Activated CD8-positive, alpha-beta T cell treated with anti-CD3 and anti-CD28 coated beads for 36 hours (primary cell): Measurements from ENCODE around the gene ADSL. TPM values are rescaled to one million over a fixed set of nuclear protein-coding genes. Genes with fewer than 3 reads are reported as not detected.
"Not testable (repeated sequence)": the region's sequence is repeated elsewhere in the genome, so short reads cannot be mapped to it uniquely, and the experiment has no call there.

Source experiments
- ATAC-seq: fragments of 200-7000 bp; cut with Tn5 transposase; one replicate; pipeline ENCODE4 v1.10.0; 2021; ENCODE audit warnings: mild to moderate bottlenecking, moderate library complexity
- CTCF ChIA-PET: fragments of 350-600 bp; sonication (Branson Sonifier 250); formaldehyde crosslinking; loops from one replicate; lab custom pipeline; 2021; ENCODE audit warnings: antibody characterized with exemption; lab: Charles Lee
- POLR2A ChIA-PET: fragments of 350-600 bp; sonication (Branson Sonifier 250); formaldehyde crosslinking; loops from one replicate; lab custom pipeline; 2021; ENCODE audit warnings: antibody characterized with exemption; lab: Charles Lee
- DNase-seq: peaks from one replicate; pipeline ENCODE4 v3.0.0-alpha.2; 2020
- H3K27ac Mint-ChIP-seq: one replicate; pipeline ENCODE4 v1.8.0; 2021; ENCODE audit warnings: mild to moderate bottlenecking, mixed read lengths
- H3K27me3 Mint-ChIP-seq: one replicate; pipeline ENCODE4 v1.8.0; 2021; ENCODE audit warnings: mixed read lengths
- H3K36me3 Mint-ChIP-seq: one replicate; pipeline ENCODE4 v1.8.0; 2021; ENCODE audit warnings: low read depth, mixed read lengths
- H3K4me1 Mint-ChIP-seq: one replicate; pipeline ENCODE4 v1.8.0; 2021; ENCODE audit warnings: low read depth, mixed read lengths
- H3K4me3 Mint-ChIP-seq: one replicate; pipeline ENCODE4 v1.8.0; 2021; ENCODE audit warnings: mild to moderate bottlenecking, moderate library complexity, mixed read lengths
- H3K9me3 Mint-ChIP-seq: one replicate; pipeline ENCODE4 v1.8.0; 2021; ENCODE audit warnings: mixed read lengths
- CTCF ChIP-seq: fragments of 200-600 bp; IDR thresholded peaks from one replicate; pipeline ENCODE4 v1.8.0; 2022; ENCODE audit warnings: antibody characterized with exemption, mild to moderate bottlenecking
- intact Hi-C: fragments of 100-400 bp; cut with micrococcal nuclease; formaldehyde crosslinking; loops from one replicate; pipeline ENCODE4 v1.10.0; 2022
- total RNA-seq, 2 experiments: library from RNA; stranded (reverse); gene quantifications; one replicate each; pipeline ENCODE4 v1.2.3, GENCODE V29; 2021

ADSL gene
- total RNA-seq, 2 experiments from 2014 or later: 160 to 169 TPM

- TF ChIP-seq CTCF: no peak
- no peak overlapping the region for H3K27ac Mint-ChIP-seq
- DNase-seq (no peak), ATAC-seq (no peak)
- no peaks in the 10 kb centered on the region for H3K9me3 Mint-ChIP-seq
- intact Hi-C loops: no loop called here
- ChIA-PET CTCF (no interaction called here), POLR2A (interaction anchor here (1.6 kb wide), 1 partner anchor 12 kb away, joined by 8 read pairs; no protein-coding TSS in a partner anchor)
- no peaks in the 10 kb centered on the region for H3K27me3 Mint-ChIP-seq
- no peak overlapping the region for H3K4me3 Mint-ChIP-seq
- peaks cover 46% of the 10 kb centered on the region for H3K36me3 Mint-ChIP-seq
- peaks cover 34% of the 10 kb centered on the region for H3K4me1 Mint-ChIP-seq
These were observed 35.6 kb upstream of the ADSL start for GRCh38 chr22:40310768-40311120.

- ATAC-seq, H3K4me3 Mint-ChIP-seq, POLR2A ChIA-PET, H3K27ac Mint-ChIP-seq, CTCF ChIA-PET, DNase-seq, H3K27me3 Mint-ChIP-seq, H3K9me3 Mint-ChIP-seq, intact Hi-C loops: not testable (repeated sequence)
- Mint-ChIP-seq H3K4me1 (peaks cover 38% of the 10 kb centered on the region), H3K36me3 (peaks cover 53% of the 10 kb centered on the region)
These were observed 34.7 kb upstream of the ADSL start for GRCh38 chr22:40311646-40312045.

GRCh38 chr22:40312050-40312449 is 34.2 kb upstream of the ADSL start:
- H3K27ac Mint-ChIP-seq: no peak overlapping the region
- H3K4me1 Mint-ChIP-seq: peaks cover 42% of the 10 kb centered on the region
- no peak for TF ChIP-seq CTCF
- H3K9me3 Mint-ChIP-seq: no peaks in the 10 kb centered on the region
- ChIA-PET CTCF (no interaction called here), POLR2A (no interaction called here)
- no peak for ATAC-seq
- no peaks in the 10 kb centered on the region for H3K27me3 Mint-ChIP-seq
- intact Hi-C loops: no loop called here
- peaks cover 57% of the 10 kb centered on the region for H3K36me3 Mint-ChIP-seq
- no peak overlapping the region for H3K4me3 Mint-ChIP-seq
- no peak for DNase-seq

- DNase-seq (no peak), ATAC-seq (no peak)
- no peak for TF ChIP-seq CTCF
- H3K27ac Mint-ChIP-seq: peak overlapping the region; percentile 18
- intact Hi-C loops: no loop called here
- no peaks in the 10 kb centered on the region for H3K27me3 Mint-ChIP-seq
- no peak overlapping the region for H3K4me3 Mint-ChIP-seq
- H3K4me1 Mint-ChIP-seq: peaks cover 34% of the 10 kb centered on the region
- H3K9me3 Mint-ChIP-seq: no peaks in the 10 kb centered on the region
- peaks cover 55% of the 10 kb centered on the region for H3K36me3 Mint-ChIP-seq
- ChIA-PET POLR2A (interaction anchor here (0.8 kb wide), 1 partner anchor 16 kb away, joined by 3 read pairs; no protein-coding TSS in a partner anchor), CTCF (no interaction called here)
These were observed 33.3 kb upstream of the ADSL start for GRCh38 chr22:40313007-40313406.

- DNase-seq (no peak), ATAC-seq (no peak)
- peaks cover 23% of the 10 kb centered on the region for H3K4me1 Mint-ChIP-seq
- ChIA-PET POLR2A (no interaction called here), CTCF (no interaction called here)
- H3K9me3 Mint-ChIP-seq: no peaks in the 10 kb centered on the region
- intact Hi-C loops: no loop called here
- TF ChIP-seq CTCF: no peak
- no peak overlapping the region for H3K4me3 Mint-ChIP-seq
- no peaks in the 10 kb centered on the region for H3K27me3 Mint-ChIP-seq
- H3K36me3 Mint-ChIP-seq: peaks cover 48% of the 10 kb centered on the region
- H3K27ac Mint-ChIP-seq: peak overlapping the region; percentile 4
These were observed 32.3 kb upstream of the ADSL start for GRCh38 chr22:40314041-40314440.
